ENCODE measurements around the gene GLB1L2.

GRCh38 chr11:134413826-134414731 is 82.3 kb downstream of the GLB1L2 start:
- no peak for TF ChIP-seq POLR2AphosphoS5 (IDR thresholded peaks at IDR 0.05; ENCODE audit: low read depth, low read length)
- no peak for TF ChIP-seq FOXP2 (optimal IDR thresholded peaks at IDR 0.05; ENCODE audit: borderline replicate concordance, extremely low read depth, extremely low read length, insufficient read depth)
- TF ChIP-seq REST (IDR thresholded peaks at IDR 0.05; ENCODE audit: insufficient read depth in 1 of 2, low read depth in 2 of 2, low read length in 2 of 2): no peak
- TF ChIP-seq SIN3A (IDR thresholded peaks at IDR 0.05; ENCODE audit: borderline replicate concordance, insufficient read depth, low read length): no peak

Data from PFSK-1 (cell line).